ENCODE data around the gene CEP89.
"Not testable (repeated sequence)": the region's sequence is repeated elsewhere in the genome, so short reads cannot be mapped to it uniquely, and the experiment has no call there.

Gene CEP89

DNA sequence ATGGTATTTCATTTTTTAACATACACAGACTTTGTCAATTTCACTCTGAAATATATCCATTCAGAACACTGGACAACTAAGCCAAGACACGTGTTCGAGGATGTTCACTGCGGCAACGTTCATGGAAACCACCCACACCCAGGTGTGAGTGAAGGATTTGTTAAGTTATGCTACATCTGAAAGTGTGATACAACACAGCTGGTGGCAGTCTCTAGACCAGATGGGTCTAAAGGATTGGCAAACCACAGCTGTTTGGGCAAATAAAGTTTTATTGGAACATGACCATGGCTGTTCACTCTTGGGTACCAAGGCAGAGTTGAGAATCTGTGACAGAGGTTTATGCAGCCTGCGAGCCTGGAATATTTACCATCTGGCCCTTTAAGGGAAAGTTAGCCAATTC, 114.2 kb downstream of the CEP89 start:
- no peak overlapping the region for H3K4me3 ChIP-seq
- H3K36me3 ChIP-seq, result peaks cover 0 to 3% (median 0%) of the 10 kb centered on the region in 3 donors
- DNase-seq, result peak in 1 of 2 donors; percentile 9
- H3K27me3 ChIP-seq, result no peaks in the 10 kb centered on the region
- TF ChIP-seq, protein P1, sequence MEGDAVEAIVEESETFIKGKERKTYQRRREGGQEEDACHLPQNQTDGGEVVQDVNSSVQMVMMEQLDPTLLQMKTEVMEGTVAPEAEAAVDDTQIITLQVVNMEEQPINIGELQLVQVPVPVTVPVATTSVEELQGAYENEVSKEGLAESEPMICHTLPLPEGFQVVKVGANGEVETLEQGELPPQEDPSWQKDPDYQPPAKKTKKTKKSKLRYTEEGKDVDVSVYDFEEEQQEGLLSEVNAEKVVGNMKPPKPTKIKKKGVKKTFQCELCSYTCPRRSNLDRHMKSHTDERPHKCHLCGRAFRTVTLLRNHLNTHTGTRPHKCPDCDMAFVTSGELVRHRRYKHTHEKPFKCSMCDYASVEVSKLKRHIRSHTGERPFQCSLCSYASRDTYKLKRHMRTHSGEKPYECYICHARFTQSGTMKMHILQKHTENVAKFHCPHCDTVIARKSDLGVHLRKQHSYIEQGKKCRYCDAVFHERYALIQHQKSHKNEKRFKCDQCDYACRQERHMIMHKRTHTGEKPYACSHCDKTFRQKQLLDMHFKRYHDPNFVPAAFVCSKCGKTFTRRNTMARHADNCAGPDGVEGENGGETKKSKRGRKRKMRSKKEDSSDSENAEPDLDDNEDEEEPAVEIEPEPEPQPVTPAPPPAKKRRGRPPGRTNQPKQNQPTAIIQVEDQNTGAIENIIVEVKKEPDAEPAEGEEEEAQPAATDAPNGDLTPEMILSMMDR (IDR thresholded peaks at IDR 0.05), result no peak
- intact Hi-C loops (cut with DNase I; ENCODE audit: low total_unique reads), result no loop called here
- no peaks in the 10 kb centered on the region for H3K4me1 ChIP-seq
- H3K9me3 ChIP-seq, result no peaks in the 10 kb centered on the region
- H3K27ac ChIP-seq, result no peak overlapping the region

DNA sequence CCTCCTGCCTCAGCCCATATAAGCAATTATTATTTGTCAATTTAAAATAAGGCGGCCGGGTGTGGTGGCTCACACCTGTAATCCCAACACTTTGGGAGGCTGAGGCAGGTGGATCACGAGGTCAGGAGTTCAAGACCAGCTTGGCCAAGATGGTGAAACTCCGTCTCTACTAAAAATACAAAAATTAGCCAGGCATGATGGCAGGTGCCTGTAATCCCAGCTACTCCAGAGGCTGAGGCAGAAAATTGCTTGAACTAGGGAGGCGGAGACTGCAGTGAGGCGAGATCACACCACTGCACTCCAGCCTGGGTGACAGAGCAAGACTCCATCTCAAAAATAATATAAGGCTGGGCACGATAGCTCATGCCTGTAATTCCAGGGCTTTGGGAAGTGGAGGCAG, 114.9 kb downstream of the CEP89 start:
- H3K36me3 ChIP-seq; intact Hi-C loops (cut with DNase I; ENCODE audit: low total_unique reads); H3K27me3 ChIP-seq; H3K4me3 ChIP-seq; H3K27ac ChIP-seq; H3K9me3 ChIP-seq; H3K4me1 ChIP-seq: not testable (repeated sequence)
- peak in 1 of 2 donors; percentile 21 for DNase-seq

DNA sequence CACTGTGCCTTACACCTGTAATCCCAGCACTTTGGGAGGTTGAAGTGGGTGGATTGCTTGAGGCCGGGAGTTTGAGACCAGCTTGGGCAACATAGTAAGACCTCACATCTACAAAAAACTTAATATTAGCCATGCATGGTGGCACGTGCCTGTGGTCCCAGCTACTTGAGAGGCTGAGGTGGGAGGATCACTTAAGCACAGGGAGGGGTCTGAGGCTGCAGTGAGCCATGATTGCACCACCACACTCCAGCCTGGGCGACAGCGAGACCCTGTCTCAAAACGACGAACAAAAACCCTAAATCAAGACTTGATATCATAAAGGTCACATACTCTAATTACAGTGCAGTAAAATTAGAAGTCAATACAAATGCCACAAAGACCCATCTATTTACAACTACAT, 119.5 kb downstream of the CEP89 start:
- H3K4me3 ChIP-seq, result no peak overlapping the region
- no peaks in the 10 kb centered on the region for H3K4me1 ChIP-seq

DNA sequence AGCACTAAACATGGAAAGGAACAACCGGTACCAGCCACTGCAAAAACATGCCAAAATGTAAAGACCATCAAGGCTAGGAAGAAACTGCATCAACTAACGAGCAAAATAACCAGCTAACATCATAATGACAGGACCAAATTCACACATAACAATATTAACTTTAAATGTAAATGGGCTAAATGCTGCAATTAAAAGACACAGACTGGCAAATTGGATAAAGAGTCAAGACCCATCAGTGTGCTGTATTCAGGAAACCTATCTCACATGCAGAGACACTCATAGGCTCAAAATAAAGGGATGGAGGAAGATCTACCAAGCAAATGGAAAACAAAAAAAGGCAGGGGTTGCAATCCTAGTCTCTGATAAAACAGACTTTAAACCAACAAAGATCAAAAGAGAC, 123.7 kb downstream of the CEP89 start:
- H3K4me3 ChIP-seq; DNase-seq; H3K4me1 ChIP-seq; H3K27me3 ChIP-seq; H3K9me3 ChIP-seq; H3K27ac ChIP-seq; intact Hi-C loops (cut with DNase I; ENCODE audit: low total_unique reads); H3K36me3 ChIP-seq: not testable (repeated sequence)

More for the DNA sequence above, 119.5 kb downstream of the CEP89 start:
- TF ChIP-seq, protein P1 (IDR thresholded peaks at IDR 0.05), result no peak
- H3K27me3 ChIP-seq, result no peaks in the 10 kb centered on the region
- no peaks in the 10 kb centered on the region for H3K9me3 ChIP-seq
- H3K36me3 ChIP-seq, result peaks cover 0 to 3% (median 0%) of the 10 kb centered on the region in 3 donors
- intact Hi-C loops (cut with DNase I; ENCODE audit: low total_unique reads), result no loop called here
- no peak overlapping the region for H3K27ac ChIP-seq
- DNase-seq, result peak in 1 of 2 donors; percentile 12

DNA sequence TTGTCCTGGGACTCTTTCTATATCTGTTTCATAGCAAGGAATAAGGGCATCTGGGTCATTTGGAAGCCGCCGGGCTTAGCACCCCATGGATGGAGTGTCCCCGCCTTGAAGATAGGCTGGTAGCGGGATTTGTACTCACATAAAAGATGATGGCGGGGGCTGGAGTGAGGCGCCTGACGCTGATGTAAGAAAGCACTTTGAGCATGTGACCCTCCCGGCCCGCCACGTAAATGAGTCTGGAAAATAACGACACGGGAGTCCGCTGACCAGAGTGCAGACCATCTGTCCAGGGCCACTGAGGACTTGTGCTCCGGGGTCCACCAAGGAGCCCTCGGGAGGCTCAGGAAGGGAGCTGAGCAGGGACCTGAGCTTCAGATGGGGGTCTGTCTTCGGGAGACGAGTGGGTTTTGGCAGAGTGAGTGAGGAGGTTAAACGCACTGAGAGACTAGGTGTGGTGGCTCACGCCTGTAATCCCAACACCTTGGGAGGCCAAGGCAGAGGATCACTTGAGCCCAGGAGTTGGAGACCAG, 128.0 kb downstream of the CEP89 start:
- TF ChIP-seq, protein P1 (IDR thresholded peaks at IDR 0.05), result no peak
- DNase-seq, result no peak
- H3K27ac ChIP-seq, result no peak overlapping the region
- H3K4me1 ChIP-seq, result no peaks in the 10 kb centered on the region
- H3K27me3 ChIP-seq, result no peaks in the 10 kb centered on the region
- intact Hi-C loops (cut with DNase I; ENCODE audit: low total_unique reads), result no loop called here
- peaks cover 0 to 18% (median 17%) of the 10 kb centered on the region in 3 donors for H3K36me3 ChIP-seq
- H3K4me3 ChIP-seq, result no peak overlapping the region
- peaks cover 0 to 16% (median 16%) of the 10 kb centered on the region in 3 donors for H3K9me3 ChIP-seq

DNA sequence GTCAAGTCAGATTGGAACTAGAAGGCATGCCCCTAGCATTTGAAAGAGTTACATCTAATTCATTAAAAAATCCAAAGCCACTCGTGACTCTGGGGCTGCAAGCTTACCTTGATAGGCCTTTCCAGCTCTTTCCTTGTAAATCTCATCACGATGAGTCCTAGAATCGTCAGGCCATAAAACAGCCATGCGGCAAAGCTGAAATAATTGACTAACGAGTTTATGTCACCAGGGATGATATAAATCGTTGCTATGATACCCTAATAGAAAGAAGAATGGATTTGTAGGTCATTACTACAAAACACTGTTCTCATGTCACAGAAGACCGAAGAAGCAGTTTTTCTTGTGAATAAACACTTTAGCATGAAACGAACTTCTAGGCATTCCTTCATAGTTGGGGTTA, 129.7 kb downstream of the CEP89 start:
- TF ChIP-seq, protein P1 (IDR thresholded peaks at IDR 0.05), result no peak
- no peak overlapping the region for H3K4me3 ChIP-seq
- peaks cover 0 to 18% (median 17%) of the 10 kb centered on the region in 3 donors for H3K36me3 ChIP-seq
- no peaks in the 10 kb centered on the region for H3K4me1 ChIP-seq
- intact Hi-C loops (cut with DNase I; ENCODE audit: low total_unique reads), result no loop called here
- H3K9me3 ChIP-seq, result peaks cover 0 to 16% (median 16%) of the 10 kb centered on the region in 3 donors
- no peaks in the 10 kb centered on the region for H3K27me3 ChIP-seq
- no peak overlapping the region for H3K27ac ChIP-seq
- no peak for DNase-seq

DNA sequence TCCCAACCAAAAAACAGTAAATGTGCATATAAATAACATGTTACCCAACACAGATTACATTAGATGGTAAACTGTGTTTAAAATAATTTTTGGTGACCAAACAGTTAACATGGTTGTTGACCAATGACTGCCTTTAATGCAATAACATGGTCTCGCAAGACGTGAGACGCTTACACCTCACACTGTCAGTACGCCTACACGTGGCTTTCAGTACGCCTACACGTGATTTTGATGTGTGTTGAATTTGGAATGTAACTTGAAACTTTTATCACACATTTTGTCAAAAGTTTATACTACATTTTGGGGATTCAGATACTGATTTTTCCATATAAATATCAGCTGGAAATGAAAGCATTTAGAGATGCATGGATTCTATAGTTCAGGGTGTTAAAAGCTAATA, 134.2 kb downstream of the CEP89 start:
- no peak overlapping the region for H3K4me3 ChIP-seq
- H3K9me3 ChIP-seq, result peaks cover 0 to 16% (median 16%) of the 10 kb centered on the region in 3 donors
- H3K36me3 ChIP-seq, result peaks cover 0 to 18% (median 17%) of the 10 kb centered on the region in 3 donors
- H3K27me3 ChIP-seq, result no peaks in the 10 kb centered on the region
- DNase-seq, result no peak
- no peak overlapping the region for H3K27ac ChIP-seq
- intact Hi-C loops (cut with DNase I; ENCODE audit: low total_unique reads), result no loop called here
- TF ChIP-seq, protein P1 (IDR thresholded peaks at IDR 0.05), result no peak
- no peaks in the 10 kb centered on the region for H3K4me1 ChIP-seq

DNA sequence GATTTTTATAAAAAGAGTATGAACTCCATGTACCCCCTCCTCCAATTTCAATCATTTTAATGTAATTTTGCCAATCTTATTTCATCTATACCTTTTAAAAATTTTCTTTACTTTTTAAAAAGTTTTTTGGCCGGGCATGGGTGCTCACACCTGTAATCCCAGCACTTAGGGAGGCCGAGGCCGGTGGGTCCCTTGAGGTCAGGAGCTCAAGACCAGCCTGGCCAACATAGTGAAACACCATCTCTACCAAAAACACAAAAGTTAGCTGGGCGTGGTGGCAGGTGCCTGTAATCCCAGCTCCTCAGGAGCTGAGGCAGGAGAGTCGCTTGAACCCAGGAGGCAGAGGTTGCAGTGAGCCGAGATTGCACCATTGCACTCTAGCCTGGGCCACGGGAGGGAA, 138.4 kb downstream of the CEP89 start:
- intact Hi-C loops (cut with DNase I; ENCODE audit: low total_unique reads); H3K4me3 ChIP-seq; H3K27me3 ChIP-seq; H3K9me3 ChIP-seq; DNase-seq; H3K27ac ChIP-seq; H3K4me1 ChIP-seq: not testable (repeated sequence)
- peaks cover 0 to 21% (median 0%) of the 10 kb centered on the region in 3 donors for H3K36me3 ChIP-seq

DNA sequence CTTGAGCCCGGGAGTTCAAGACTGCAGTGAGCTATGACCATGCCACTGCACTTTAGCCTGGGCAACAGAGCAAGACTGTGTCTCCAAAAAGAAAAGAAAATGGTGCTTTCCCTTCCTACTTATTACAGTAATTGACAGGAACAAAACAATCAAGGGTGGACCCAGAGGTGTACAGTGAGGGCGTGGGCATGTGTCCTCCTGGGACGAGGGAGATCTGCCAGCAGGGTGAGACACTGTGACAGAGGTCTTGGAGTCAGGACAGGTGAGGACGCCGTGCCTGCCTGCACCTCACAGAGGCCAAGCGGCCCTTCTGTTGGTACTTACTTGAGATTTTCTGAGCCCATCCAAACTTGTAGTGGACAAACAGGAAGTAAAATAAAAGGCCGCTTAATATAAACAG, 138.9 kb downstream of the CEP89 start:
- intact Hi-C loops (cut with DNase I; ENCODE audit: low total_unique reads); H3K4me3 ChIP-seq: not testable (repeated sequence)

More for the DNA sequence above, 138.9 kb downstream of the CEP89 start:
- H3K9me3 ChIP-seq, H3K4me1 ChIP-seq, H3K27me3 ChIP-seq, H3K27ac ChIP-seq, DNase-seq: not testable (repeated sequence)
- H3K36me3 ChIP-seq, result peaks cover 0 to 21% (median 0%) of the 10 kb centered on the region in 3 donors

All from tibial artery (tissue), 4 donors.